ENCODE measurements around the gene TM7SF2. TPM values are rescaled to one million over a fixed set of nuclear protein-coding genes. Genes with fewer than 3 reads are reported as not detected.
"Not testable (repeated sequence)": the region's sequence is repeated elsewhere in the genome, so short reads cannot be mapped to it uniquely, and the experiment has no call there.

Gene TM7SF2
- total RNA-seq, 1 donor from 2014 or later: 53.1 TPM

DNA sequence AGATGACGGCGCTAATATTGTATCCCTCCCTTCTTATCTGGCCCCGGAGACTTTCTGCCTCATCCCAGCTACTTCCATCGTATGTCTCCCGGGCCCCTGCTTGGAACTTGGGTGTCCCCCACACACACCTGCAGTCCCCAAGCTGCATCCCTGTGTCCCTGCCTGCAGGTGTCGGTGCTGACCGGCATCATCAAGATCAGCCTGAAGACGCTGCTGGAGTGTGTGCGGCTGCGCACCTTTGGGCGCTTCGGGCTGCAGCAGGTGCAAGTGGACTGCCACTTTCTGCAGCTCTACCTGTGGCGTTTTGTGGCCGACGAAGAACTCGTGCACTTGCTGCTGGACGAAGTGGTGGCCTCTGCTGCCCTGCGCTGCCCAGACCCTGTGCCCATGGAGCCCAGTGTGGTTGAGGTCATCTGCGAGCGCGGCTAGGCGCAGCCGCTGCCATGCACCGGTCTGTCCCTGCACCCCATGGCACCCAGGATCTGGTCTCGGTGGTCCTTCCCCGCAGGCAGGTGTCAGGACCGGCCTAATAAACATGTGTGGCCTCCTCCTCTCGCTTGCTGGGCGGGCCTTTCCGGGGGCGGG lies 421 bp upstream of the TM7SF2 start:
- no peak for ATAC-seq
- no peak for DNase-seq (ENCODE audit: missing footprints)
- intact Hi-C loops (cut with DNase I): loop anchor here (2.0 to 5.0 kb wide), 2 partner anchors 96 to 151 kb away; partner anchors contain the start of genes ARL2 and POLA2

DNA sequence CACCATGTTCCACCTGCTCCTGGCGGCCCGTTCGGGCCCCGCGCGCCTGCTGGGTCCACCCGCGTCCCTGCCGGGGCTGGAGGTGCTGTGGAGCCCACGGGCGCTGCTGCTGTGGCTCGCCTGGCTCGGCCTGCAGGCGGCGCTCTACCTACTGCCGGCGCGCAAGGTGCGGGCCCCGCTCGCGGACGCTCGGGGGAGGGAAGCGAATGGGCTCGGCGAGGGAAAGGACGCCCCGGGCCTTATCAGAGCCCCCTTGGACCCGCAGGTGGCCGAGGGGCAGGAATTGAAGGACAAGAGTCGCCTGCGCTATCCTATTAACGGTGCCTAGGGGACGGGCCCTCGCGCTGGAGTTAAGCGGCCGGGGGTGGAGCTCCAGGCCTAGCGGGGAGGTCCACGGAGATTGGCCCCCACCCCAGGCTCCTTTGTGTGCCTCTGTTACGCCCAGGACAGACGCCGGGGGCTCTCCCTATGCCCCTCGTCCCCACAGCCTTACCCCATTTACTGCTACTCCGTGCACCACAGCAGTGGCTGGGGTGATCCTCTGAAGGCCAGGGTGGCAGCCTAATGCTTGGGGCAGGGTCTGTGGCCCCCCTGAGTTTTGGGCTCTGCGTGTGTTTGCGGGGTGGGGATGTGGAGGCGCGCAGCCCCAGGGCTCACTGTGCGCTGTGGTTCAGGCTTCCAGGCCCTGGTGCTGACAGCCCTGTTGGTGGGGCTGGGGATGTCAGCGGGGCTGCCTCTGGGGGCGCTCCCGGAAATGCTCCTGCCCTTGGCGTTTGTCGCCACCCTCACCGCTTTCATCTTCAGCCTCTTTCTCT lies 1.1 kb downstream of the TM7SF2 start:
- intact Hi-C loops (cut with DNase I): loop anchor here (5.0 kb wide), 1 partner anchor 150 kb away; the partner anchor contains the start of gene POLA2
- DNase-seq (ENCODE audit: missing footprints) (peak; percentile 78), ATAC-seq (peak; percentile 56)

GRCh38 chr11:65113361-65113756 lies 1.7 kb downstream of the TM7SF2 start:
- intact Hi-C loops (cut with DNase I): loop anchor here (5.0 kb wide), 1 partner anchor 149 kb away; the partner anchor contains the start of gene POLA2
- DNase-seq (ENCODE audit: missing footprints) (no peak), ATAC-seq (no peak)

DNA sequence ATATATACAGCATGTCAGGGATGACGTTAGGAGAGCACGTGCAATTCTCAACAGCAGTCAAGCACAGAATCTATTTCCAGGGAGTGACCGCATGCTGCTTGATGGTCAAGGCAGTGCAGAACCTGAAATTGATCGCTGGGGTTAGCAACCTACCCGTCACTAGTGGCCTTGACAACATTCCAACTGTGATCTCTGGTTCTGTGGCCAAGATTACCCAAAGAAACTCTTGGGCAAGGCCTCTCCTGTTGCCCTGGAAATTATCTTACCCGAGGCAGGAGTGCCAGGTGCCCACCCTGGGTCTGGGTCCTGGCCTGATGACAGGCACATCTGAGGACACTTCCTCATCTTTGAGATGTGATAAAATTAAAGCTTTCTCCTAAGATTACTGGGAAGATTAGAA lies 2.2 kb downstream of the TM7SF2 start:
- intact Hi-C loops (cut with DNase I): loop anchor here (5.0 kb wide), 1 partner anchor 148 kb away; the partner anchor contains the start of gene POLA2
- no peak for DNase-seq (ENCODE audit: missing footprints)
- no peak for ATAC-seq

GRCh38 chr11:65114538-65115171 lies 3.0 kb downstream of the TM7SF2 start:
- no peak for DNase-seq (ENCODE audit: missing footprints)
- intact Hi-C loops (cut with DNase I): loop anchor here (5.0 kb wide), 1 partner anchor 148 kb away; the partner anchor contains the start of gene POLA2
- ATAC-seq: no peak

GRCh38 chr11:65115361-65116082 lies 3.9 kb downstream of the TM7SF2 start:
- no peak for ATAC-seq
- no peak for DNase-seq (ENCODE audit: missing footprints)
- intact Hi-C loops (cut with DNase I): no loop called here

GRCh38 chr11:65116370-65117205 lies 4.9 kb downstream of the TM7SF2 start:
- ATAC-seq (no peak), DNase-seq (ENCODE audit: missing footprints) (no peak)
- intact Hi-C loops (cut with DNase I): loop anchor here (1.0 kb wide), 1 partner anchor 32 kb away; the partner anchor contains the start of genes CDCA5 and ZFPL1

- peak; percentile 88 for ATAC-seq
- peak; percentile 100 for DNase-seq (ENCODE audit: missing footprints)
- intact Hi-C loops (cut with DNase I): loop anchor here (1.0 kb wide), 1 partner anchor 33 kb away; the partner anchor contains the start of genes CDCA5 and ZFPL1
These were observed 5.8 kb downstream of the TM7SF2 start, which contains the start of gene ZNHIT2 for GRCh38 chr11:65117206-65118096. TSS of gene ZNHIT2 (minus strand) at chr11:65117701. CDS start at chr11:65117653, 48 bp downstream.

DNA sequence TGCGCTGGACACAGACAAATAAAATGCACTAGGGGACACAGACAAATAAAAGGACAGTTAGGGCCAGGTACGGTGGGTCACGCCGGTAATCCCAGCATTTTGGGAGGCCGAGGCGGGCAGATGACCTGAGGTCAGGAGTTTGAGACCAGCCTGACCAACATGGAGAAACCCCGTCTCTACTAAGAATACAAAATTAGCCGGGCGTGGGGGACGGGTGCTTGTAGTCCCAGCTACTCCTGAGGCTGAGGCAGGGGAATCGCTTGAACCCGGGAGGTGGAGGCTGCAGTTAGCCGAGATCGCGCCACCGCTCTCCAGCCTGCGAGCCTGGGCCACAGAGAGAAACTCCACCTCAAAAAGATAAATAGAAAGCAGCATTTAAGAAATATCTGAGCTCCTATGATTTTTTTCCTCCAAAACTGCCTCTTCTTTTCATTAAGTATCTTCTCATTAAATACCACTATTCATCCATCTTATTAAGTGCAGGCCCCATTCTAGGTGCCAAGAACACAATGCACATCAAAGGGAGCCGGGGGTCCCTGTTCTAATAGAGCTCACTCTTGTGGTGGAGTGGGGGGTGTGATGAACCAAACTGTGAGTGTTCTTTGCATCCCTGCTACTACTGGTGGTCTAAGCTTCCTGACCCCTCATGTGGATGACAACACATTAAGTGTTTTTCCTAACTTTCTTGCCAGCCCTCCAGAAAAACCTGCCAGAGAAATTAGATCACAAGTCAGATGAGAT lies 6.6 kb downstream of the TM7SF2 start:
- ATAC-seq: no peak
- no peak for DNase-seq (ENCODE audit: missing footprints)
- intact Hi-C loops (cut with DNase I): no loop called here

- ATAC-seq; DNase-seq (ENCODE audit: missing footprints); intact Hi-C loops (cut with DNase I): not testable (repeated sequence)
These were observed 7.4 kb downstream of the TM7SF2 start for GRCh38 chr11:65118891-65119669.

- DNase-seq (ENCODE audit: missing footprints) (no peak), ATAC-seq (no peak)
- intact Hi-C loops (cut with DNase I): no loop called here
These were observed 8.0 kb downstream of the TM7SF2 start for GRCh38 chr11:65119670-65119995.

DNA sequence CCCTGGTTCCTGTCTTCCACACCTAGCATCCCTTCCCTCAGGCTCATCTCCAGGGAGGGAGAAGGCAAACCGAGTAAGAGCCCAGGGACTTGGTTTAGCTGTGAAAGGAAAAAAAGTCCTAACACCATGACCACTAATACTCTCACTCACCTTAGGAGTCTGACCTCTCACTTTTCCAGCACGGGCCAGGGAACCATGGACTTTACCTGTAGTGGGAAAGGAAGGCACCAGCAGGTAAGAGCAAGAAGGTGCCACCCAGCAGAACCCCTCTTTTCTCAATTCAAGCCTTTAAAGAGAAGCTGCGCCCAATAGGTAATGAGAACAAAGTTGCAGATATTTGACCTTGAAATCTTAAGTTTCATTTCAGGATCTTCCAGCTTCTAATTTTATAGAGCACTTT lies 9.2 kb downstream of the TM7SF2 start:
- intact Hi-C loops (cut with DNase I): no loop called here
- DNase-seq (ENCODE audit: missing footprints): no peak
- no peak for ATAC-seq

- no peak for DNase-seq (ENCODE audit: missing footprints)
- intact Hi-C loops (cut with DNase I): no loop called here
These were observed 9.8 kb downstream of the TM7SF2 start for GRCh38 chr11:65121447-65121864.

DNA sequence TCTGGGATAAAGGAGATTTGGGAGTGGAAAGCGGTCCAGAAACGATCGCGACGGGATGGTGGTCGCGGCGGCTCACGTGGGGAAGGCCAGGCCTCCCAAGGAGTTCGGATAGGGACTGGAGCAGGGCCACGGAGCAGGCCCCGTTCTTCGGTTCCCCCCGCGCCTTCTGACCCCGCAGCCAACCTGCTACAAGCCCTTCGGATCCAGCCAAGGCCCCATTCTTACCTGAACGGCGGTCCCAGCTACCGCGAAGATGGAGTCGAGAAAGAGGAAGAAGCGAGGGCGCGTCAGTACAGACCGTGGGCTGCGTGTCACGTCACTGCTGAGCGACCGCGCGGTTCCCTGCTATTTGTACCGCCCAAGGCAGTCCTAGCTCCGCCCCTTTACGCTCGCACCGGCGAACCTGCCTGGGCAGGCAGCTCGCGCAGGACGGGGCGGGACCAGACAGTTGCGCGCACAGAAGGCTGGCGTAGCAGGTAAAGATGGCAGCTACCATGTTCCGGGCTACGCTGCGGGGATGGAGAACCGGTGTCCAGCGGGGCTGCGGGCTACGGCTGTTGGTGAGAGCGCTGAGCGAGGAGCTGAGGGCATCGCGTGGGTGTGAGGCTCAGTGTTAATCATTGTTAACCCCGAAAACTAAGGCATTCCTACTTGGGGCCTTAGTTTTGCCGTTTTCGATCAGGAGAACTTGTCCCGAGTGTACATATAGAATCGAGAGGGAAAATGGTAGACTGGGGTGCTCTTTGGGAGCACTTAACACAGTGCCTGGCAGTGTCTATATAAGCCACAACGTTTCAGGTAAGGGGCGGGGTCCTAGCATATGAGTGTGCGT lies 10.4 kb downstream of the TM7SF2 start, which contains the start of the genes FAU and MRPL49:
Gene FAU (minus strand): TSS at position 270 of the 832 bp plus-strand sequence. CDS start 321 bp downstream, outside the sequence.
Gene MRPL49 (plus strand): TSS at position 457 of the 832 bp plus-strand sequence. CDS start 26 bp downstream, at position 483.
- intact Hi-C loops (cut with DNase I): no loop called here

More at GRCh38 chr11:65121447-65121864, 9.8 kb downstream of the TM7SF2 start:
- no peak for ATAC-seq

More for the DNA sequence above, 10.4 kb downstream of the TM7SF2 start, which contains the start of the genes FAU and MRPL49:
- DNase-seq (ENCODE audit: missing footprints): peak; percentile 100
- ATAC-seq: peak; percentile 93

All from Right ventricle myocardium inferior (tissue), 1 donor.